Activated T-cell treated with anti-CD3 and anti-CD28 coated beads for 48 hours (primary cell): ENCODE measurements around the gene CTIF.

ENCODE experiments used
- DNase-seq: peaks from one replicate; pipeline ENCODE4 v3.0.0-alpha.2; 2020; ENCODE audit warnings: low read depth

CTIF gene

DNA sequence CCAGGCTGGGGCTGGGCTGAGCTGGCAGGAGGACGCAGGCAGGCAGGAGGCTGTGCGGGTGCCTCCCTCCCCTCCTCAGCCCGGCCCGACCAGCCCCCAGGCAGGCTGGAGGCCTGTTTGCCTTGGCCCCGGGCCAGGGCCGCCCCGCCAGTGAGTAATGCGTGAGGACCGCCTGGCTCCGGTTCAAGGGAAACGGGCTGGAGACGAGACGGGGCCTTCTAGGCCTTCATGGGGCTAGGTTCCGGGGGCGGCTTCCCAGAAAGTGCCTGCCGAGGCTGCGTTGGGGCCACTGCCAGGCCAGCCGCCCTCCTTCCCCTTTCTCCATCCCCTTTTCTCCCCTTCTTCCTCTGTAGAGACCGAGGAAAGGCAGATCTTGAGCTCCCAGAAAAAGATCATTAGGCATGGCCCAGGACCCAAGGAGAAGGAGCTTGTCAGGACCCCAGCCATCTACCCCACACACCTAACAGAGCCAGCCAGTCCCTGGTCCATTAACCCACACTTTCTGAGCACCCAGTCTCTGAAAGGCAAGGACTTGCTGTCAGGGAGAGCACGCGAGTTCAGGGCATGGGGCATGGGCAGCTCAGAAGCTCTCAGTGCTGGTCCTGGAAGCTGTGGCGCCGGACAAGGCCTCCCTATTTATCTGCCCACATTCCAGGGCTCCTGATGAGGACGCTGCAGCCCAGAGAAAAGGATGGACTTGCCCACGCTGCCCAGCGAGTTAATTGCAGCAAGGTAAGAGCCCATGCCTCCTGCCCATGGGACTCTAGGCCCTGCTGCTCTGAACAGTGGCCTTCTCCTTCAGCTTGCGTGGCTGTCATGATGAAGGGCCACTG lies 363.4 kb downstream of the CTIF start:
- DNase-seq = no peak

DNA sequence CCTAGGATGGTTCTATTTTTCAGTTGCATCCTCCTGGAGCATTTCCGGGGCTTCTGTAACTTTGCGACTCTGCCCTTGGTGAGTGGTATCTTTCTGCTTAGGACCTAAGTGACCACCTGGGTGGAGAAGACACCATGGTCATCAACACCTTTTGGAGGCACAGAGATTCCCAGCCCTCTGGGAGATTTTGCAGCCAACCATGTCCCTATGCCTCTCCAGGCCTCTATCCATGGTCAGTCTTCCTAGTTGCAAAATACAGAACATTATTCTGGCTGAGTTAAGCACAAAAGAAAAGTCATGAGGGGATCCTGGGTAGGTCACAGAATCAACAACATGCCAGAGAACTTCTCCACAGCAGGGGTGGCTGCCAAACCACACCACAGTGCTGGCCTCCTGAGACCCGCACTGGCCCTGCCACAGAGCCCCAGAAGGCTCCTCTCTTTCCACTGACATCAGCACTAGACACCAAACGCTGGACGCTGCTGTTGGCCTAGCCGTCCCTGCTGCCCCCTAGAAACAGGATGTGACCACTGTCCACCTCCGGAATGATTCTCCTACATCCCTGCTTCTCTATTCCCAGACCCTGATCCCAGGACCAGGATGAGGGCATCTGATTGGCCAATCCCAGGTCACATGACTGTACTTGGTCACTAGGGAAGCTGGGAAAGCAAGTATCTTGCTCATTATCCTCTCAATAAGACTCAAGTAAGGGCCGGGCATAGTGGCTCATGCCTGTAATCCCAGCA lies 364.2 kb downstream of the CTIF start:
- DNase-seq = no peak

DNA sequence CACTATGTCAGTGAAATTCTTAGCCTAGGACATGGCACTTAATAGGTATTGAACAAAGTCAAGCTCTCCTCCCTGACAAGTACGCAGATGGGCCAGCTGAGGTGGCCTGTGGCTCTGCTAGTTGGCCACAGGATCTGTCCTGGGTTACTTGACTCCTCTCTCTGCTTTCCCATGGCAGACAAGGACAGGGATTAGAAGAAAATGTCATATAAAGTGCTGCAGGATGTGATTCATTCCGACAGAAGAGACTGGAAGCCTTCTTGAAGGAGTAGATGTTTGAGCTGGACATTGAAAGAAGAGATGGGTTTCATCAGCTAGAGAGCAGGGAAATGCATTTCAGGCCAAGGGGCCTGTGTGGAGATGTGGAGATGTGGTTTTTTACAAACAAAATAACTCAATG lies 365.3 kb downstream of the CTIF start:
- no peak for DNase-seq

DNA sequence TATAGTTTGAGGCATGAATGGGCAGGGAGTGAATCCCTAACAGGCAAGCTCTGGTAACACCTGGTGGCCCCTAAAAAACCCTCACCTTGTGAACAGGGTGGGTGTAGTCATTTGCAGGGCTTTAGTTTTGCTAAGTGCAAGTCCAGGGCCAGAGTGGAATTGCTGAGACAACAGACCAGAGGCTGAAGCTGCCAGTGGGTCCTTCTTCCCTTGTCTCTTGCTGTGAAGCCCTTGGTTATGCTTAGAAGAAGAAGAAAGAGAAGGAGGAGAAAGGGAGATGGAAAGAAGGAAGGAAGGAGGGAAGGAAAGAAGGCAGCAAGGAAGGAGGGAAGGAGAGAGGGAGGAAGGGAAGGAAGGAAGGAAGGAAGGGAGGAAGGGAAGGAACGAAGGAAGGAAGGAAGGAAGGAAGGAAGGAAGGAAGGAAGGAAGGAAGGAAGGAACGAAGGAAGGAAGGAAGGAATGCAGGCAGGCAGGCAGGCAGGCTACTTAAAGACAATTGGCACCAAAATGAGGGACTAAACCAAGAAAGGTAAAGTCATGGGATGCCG lies 366.1 kb downstream of the CTIF start:
- no peak for DNase-seq

DNA sequence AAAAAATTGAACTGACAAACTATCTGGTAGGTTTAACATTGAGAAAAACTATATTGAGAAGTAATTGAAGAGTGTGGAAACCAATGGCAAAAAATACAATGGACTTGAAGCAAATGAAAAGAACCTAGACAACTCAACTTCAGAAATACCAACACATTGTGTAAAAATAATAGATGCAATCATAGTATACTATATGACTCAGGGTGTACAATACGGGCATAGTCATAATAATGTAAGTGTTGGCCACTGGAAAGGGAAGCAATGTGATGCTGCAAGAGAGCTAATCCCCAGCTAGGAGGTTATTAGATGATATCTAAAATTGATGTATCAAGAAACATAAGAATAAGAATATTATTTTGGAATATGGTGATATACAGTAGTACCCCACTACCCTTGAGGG lies 366.7 kb downstream of the CTIF start:
- no peak for DNase-seq

GRCh38 chr18:48908916-48909315 lies 370.1 kb downstream of the CTIF start:
- DNase-seq = no peak

DNA sequence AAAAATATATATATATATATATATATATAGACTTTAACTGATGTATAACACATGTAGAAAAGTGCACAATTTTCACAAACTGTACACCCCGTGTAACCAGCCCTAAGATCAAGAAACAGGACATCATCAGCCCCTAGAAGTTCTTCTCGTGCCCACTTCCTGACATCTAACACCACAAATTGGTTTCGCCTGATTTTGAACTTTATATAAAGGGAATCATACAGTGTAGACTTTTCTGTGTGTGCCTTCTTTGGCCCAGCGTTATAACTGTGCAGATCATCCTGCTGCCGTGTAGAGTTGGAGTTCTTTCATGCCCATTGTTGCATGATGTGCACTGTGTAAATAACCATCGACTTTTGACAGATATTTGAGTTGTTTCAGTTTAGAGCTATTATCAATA lies 370.9 kb downstream of the CTIF start:
- DNase-seq = no peak

- DNase-seq = no peak
Observed at GRCh38 chr18:48910972-48911545, 372.2 kb downstream of the CTIF start.
